WERI-Rb-1 (cell line): ENCODE results near the gene SDHAF2.
A peak's percentile ranks its signal among the peaks of the same experiment; 100 is the strongest.

Experiments used
- DNase-seq: peaks from one replicate; pipeline ENCODE4 v3.0.0-alpha.2; 2020
- H3K27ac ChIP-seq: fragments of 250-450 bp; sonication (Bioruptor Pico); 2 replicates; pipeline ENCODE4 v1.5.1; 2020; ENCODE audit warnings: mild to moderate bottlenecking, moderate library complexity
- H3K27me3 ChIP-seq: fragments of 250-450 bp; sonication (Bioruptor Pico); 2 replicates; pipeline ENCODE4 v1.5.1; 2021; ENCODE audit warnings: mild to moderate bottlenecking, low read depth, moderate library complexity; ENCODE audit not compliant: insufficient read depth, severe bottlenecking
- H3K36me3 ChIP-seq: fragments of 250-450 bp; sonication (Bioruptor Pico); 2 replicates; pipeline ENCODE4 v1.5.1; 2020; ENCODE audit warnings: mild to moderate bottlenecking, moderate library complexity
- H3K4me3 ChIP-seq: 2 replicates; pipeline ENCODE4 v1.5.1; 2011; ENCODE audit warnings: low read depth, mild to moderate bottlenecking, control low read depth, low read length
- H3K9me3 ChIP-seq: fragments of 250-450 bp; sonication (Bioruptor Pico); 2 replicates; pipeline ENCODE4 v1.5.1; 2021; ENCODE audit warnings: mild to moderate bottlenecking, moderate library complexity; ENCODE audit not compliant: severe bottlenecking
- TF ChIP-seq, protein P1 (sequence below): IDR thresholded peaks from 2 replicates; pipeline ENCODE4 v1.5.1; 2011; ENCODE audit warnings: low read depth, mild to moderate bottlenecking, control low read depth, inconsistent platforms, low read length

The SDHAF2 gene

DNA sequence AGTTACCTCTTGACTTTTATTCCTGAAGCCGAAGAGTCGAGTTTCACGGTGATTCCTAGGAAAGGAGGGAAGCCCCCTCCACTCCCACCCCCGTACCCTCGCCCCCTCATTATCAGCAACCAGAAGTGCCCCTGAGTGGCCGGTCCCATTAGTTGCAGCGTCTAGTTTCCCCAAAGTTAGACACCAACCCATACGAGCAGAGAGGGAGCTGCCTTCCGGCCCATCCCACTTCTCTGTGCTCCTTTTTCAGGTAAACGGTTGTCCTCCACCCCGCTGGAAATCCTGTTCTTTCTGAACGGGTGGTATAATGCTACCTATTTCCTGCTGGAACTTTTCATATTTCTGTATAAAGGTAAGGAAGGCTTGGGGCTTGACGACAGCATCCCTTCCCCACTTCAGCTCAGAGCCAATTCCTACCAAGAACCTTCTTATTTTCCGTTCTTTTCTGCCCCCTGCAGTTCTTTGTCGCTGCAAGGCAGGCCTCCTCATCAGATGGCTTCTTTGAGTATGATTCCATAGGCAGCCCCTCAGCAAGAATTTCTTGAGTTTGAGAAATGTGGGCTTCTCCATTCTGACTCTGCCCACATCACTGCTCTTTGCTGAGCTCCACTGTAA is 36.8 kb upstream of the SDHAF2 start:
- Histone ChIP-seq H3K36me3 (peaks cover 28% of the 10 kb centered on the region), H3K27me3 (no peaks in the 10 kb centered on the region), H3K27ac (peak overlapping the region; percentile 87), H3K4me3 (peak overlapping the region; percentile 63), H3K9me3 (peaks cover 3% of the 10 kb centered on the region)
- peak; percentile 26 for DNase-seq
- TF ChIP-seq, protein P1, sequence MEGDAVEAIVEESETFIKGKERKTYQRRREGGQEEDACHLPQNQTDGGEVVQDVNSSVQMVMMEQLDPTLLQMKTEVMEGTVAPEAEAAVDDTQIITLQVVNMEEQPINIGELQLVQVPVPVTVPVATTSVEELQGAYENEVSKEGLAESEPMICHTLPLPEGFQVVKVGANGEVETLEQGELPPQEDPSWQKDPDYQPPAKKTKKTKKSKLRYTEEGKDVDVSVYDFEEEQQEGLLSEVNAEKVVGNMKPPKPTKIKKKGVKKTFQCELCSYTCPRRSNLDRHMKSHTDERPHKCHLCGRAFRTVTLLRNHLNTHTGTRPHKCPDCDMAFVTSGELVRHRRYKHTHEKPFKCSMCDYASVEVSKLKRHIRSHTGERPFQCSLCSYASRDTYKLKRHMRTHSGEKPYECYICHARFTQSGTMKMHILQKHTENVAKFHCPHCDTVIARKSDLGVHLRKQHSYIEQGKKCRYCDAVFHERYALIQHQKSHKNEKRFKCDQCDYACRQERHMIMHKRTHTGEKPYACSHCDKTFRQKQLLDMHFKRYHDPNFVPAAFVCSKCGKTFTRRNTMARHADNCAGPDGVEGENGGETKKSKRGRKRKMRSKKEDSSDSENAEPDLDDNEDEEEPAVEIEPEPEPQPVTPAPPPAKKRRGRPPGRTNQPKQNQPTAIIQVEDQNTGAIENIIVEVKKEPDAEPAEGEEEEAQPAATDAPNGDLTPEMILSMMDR = peak; percentile 25; the same call in 1 of the 2 replicates

DNA sequence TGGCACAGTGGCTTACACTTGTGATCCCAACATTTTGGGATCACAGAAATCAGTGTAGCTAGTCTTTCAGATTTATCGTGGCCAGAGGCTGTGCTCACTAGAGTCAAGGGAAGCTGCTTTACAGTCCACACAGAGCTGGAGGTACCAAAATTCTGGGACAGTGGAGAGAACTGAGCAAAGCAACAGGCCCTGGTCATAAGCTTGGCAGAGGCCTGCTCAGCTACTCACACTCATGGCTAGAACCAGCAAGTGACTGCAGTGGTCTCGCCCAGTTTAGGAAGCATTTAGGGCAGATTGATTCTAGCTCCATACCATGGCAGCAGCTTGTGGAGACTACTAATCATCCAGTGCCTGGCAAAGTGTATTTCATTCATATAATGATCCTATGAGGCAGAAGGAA is 28.8 kb upstream of the SDHAF2 start:
- no peak for DNase-seq
- TF ChIP-seq, protein P1 = no peak
- no peak overlapping the region for H3K27ac ChIP-seq
- H3K9me3 ChIP-seq = no peaks in the 10 kb centered on the region
- H3K4me3 ChIP-seq = no peak overlapping the region
- no peaks in the 10 kb centered on the region for H3K27me3 ChIP-seq
- peaks cover 53% of the 10 kb centered on the region for H3K36me3 ChIP-seq

DNA sequence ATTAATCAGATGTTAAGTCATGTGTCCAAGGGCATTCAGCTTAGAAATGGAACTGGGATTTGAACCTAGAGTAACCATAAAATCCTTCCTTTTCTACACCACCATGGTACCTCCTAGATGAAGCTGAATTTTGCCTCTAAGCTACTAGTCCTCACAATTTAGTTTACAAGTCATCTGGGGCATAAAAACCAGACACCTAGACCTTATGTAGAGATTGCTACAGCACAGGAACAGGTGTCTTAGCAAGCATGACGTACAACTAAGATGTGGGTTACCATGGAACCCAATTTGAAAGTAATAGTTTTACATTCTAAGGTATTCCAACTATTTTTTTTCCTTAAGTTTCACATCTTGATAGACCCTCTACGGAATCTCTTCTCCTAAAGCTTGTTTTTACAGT is 28.4 kb upstream of the SDHAF2 start:
- no peaks in the 10 kb centered on the region for H3K27me3 ChIP-seq
- TF ChIP-seq, protein P1 = no peak
- H3K27ac ChIP-seq = no peak overlapping the region
- H3K9me3 ChIP-seq = no peaks in the 10 kb centered on the region
- H3K36me3 ChIP-seq = peaks cover 57% of the 10 kb centered on the region
- H3K4me3 ChIP-seq = no peak overlapping the region
- DNase-seq = no peak

DNA sequence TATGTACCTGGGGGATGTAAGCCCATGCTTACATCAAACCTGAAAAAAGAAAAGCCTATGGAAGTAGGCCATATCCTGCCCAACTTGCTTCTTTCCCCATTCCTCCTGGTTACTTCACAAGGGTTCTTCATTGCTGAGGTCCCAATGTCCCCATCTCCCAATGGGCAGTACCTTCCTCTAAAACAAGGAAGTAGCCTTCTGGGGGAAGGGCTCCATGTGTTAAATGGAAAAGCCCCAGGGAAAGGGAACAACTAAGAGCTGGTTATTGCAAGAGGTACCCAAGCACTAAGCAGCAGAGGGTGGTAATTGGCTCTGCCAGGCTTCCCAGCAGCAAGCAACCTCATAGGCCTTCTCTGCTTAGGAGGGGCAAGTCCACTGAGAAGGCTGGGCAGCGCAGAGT is 26.3 kb upstream of the SDHAF2 start:
- no peak overlapping the region for H3K27ac ChIP-seq
- H3K9me3 ChIP-seq = no peaks in the 10 kb centered on the region
- H3K4me3 ChIP-seq = no peak overlapping the region
- no peaks in the 10 kb centered on the region for H3K27me3 ChIP-seq
- TF ChIP-seq, protein P1 = no peak
- H3K36me3 ChIP-seq = peaks cover 72% of the 10 kb centered on the region
- DNase-seq = no peak

DNA sequence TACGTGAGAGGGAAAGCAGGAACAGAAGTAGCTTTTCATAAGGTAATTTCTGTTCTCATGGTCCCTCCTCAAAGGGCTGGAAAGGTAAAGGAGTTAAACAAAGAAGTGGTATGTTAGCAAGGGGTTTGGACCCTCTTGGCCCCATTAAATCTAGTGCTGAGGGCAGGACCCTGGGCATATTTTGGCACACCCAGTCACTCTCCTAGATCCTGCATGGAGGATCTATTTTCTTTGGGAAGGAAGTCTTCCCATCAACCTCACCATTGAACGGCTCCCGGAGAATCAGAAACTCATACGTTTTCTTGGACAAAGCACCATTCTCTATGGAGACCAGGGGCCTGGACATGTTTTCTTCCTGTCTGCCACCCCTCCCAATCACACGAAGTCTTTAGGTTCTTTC is 25.8 kb upstream of the SDHAF2 start:
- H3K27me3 ChIP-seq = no peaks in the 10 kb centered on the region
- H3K9me3 ChIP-seq = no peaks in the 10 kb centered on the region
- TF ChIP-seq, protein P1 = no peak
- peaks cover 74% of the 10 kb centered on the region for H3K36me3 ChIP-seq
- no peak overlapping the region for H3K27ac ChIP-seq
- no peak overlapping the region for H3K4me3 ChIP-seq
- no peak for DNase-seq

DNA sequence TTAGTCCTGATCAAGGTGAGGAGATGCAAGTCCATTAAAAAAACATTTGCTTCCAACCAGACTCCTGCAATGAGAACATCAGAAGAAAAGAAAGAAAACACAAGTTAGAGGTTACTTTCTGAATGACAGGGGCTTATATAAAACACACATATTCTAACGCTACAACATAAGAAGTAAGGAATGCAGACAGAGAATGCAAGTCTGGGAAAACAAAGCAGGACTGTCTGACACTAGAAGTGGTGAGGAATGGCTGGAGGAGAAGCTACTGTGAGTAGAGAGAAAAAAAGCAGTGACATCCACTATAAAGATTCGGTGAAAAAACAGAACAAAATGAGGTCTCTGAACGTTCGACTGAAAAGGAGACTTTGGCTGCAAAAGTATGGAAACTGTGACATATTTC is 25.3 kb upstream of the SDHAF2 start:
- Histone ChIP-seq H3K9me3 (no peaks in the 10 kb centered on the region), H3K27ac (no peak overlapping the region), H3K4me3 (no peak overlapping the region), H3K36me3 (peaks cover 79% of the 10 kb centered on the region), H3K27me3 (no peaks in the 10 kb centered on the region)
- DNase-seq = no peak
- TF ChIP-seq, protein P1 = no peak
